ENCODE data around the gene EME1. TPM values are rescaled to one million over a fixed set of nuclear protein-coding genes. Genes with fewer than 3 reads are reported as not detected.
A peak's percentile ranks its signal among the peaks of the same experiment; 100 is the strongest.

EME1 gene
- total and polyA plus RNA-seq, 2 of the 13 experiments (the other 11 are each of a cell fraction or from before 2014, with no cell fraction given), result 20.7 to 24.6 TPM

DNA sequence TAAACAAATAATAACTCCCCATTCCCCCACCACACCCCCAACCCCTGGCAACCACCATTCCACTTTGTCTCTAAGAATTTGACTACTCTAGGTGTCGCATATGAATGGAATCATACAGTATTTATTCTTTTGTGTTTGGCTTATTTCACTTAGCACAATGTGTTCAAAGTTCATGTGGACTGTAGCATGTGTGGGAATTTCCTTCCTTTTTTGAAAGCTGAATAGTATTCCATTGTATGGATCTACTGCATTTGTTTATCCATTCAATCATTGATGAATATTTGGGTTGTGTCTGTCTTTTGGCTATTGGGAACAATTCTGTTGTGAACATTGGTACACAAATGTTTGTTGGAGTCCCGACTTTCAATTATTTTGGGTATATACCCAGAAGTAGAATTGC lies 49.7 kb downstream of the EME1 start (continued):
- no peak for TF ChIP-seq ZNF615 (CRISPR knock-in tag; IDR thresholded peaks at IDR 0.05; ENCODE audit: borderline replicate concordance)
- TF ChIP-seq TBL1XR1 (IDR thresholded peaks at IDR 0.05; ENCODE audit: borderline replicate concordance, low read length, partially characterized antibody), result no peak
- TF ChIP-seq SIX4 (CRISPR knock-in tag; IDR thresholded peaks at IDR 0.05), result no peak
- TF ChIP-seq GFI1 (CRISPR knock-in tag; IDR thresholded peaks at IDR 0.05; ENCODE audit: borderline replicate concordance), result no peak
- TF ChIP-seq, protein P1, sequence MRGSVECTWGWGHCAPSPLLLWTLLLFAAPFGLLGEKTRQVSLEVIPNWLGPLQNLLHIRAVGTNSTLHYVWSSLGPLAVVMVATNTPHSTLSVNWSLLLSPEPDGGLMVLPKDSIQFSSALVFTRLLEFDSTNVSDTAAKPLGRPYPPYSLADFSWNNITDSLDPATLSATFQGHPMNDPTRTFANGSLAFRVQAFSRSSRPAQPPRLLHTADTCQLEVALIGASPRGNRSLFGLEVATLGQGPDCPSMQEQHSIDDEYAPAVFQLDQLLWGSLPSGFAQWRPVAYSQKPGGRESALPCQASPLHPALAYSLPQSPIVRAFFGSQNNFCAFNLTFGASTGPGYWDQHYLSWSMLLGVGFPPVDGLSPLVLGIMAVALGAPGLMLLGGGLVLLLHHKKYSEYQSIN (CRISPR knock-in tag; IDR thresholded peaks at IDR 0.05; ENCODE audit: borderline replicate concordance), result no peak
- peak; percentile 45; the same call in 1 of the 2 replicates for TF ChIP-seq HMG20A (CRISPR knock-in tag; IDR thresholded peaks at IDR 0.05; ENCODE audit: borderline replicate concordance)
- TF ChIP-seq BORCS8-MEF2B (CRISPR knock-in tag; IDR thresholded peaks at IDR 0.05), result no peak
- no peak for TF ChIP-seq ZBTB8A (CRISPR knock-in tag; IDR thresholded peaks at IDR 0.05; ENCODE audit: borderline replicate concordance, low read depth)
- no peak for TF ChIP-seq ZBTB39 (CRISPR knock-in tag; IDR thresholded peaks at IDR 0.05)
- no peak for TF ChIP-seq TFDP1 (CRISPR knock-in tag; IDR thresholded peaks at IDR 0.05; ENCODE audit: borderline replicate concordance)
- no peak for TF ChIP-seq FOXP1 (IDR thresholded peaks at IDR 0.05)
- TF ChIP-seq FOXP1 (CRISPR knock-in tag; IDR thresholded peaks at IDR 0.05), result peak; percentile 78
- TF ChIP-seq, protein P2, sequence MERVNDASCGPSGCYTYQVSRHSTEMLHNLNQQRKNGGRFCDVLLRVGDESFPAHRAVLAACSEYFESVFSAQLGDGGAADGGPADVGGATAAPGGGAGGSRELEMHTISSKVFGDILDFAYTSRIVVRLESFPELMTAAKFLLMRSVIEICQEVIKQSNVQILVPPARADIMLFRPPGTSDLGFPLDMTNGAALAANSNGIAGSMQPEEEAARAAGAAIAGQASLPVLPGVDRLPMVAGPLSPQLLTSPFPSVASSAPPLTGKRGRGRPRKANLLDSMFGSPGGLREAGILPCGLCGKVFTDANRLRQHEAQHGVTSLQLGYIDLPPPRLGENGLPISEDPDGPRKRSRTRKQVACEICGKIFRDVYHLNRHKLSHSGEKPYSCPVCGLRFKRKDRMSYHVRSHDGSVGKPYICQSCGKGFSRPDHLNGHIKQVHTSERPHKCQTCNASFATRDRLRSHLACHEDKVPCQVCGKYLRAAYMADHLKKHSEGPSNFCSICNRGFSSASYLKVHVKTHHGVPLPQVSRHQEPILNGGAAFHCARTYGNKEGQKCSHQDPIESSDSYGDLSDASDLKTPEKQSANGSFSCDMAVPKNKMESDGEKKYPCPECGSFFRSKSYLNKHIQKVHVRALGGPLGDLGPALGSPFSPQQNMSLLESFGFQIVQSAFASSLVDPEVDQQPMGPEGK (CRISPR knock-in tag; IDR thresholded peaks at IDR 0.05), result no peak
- TF ChIP-seq THAP8 (CRISPR knock-in tag; IDR thresholded peaks at IDR 0.05; ENCODE audit: borderline replicate concordance), result no peak
- no peak for TF ChIP-seq MED1 (CRISPR knock-in tag; IDR thresholded peaks at IDR 0.05)
- no peak for TF ChIP-seq RFX3 (CRISPR knock-in tag; IDR thresholded peaks at IDR 0.05)
- no peak for TF ChIP-seq ZNF12 (CRISPR knock-in tag; IDR thresholded peaks at IDR 0.05)
- no peak for TF ChIP-seq NR2F1 (CRISPR knock-in tag; IDR thresholded peaks at IDR 0.05)
- TF ChIP-seq MAZ (IDR thresholded peaks at IDR 0.05; ENCODE audit: borderline replicate concordance, low read depth, low read length), result no peak
- no peak for TF ChIP-seq MAZ (CRISPR knock-in tag; IDR thresholded peaks at IDR 0.05; ENCODE audit: low read depth)
- no peak for TF ChIP-seq AKAP8 (CRISPR knock-in tag; IDR thresholded peaks at IDR 0.05)
- TF ChIP-seq SNRNP70 (IDR thresholded peaks at IDR 0.05; ENCODE audit: low read depth, low read length), result no peak
- TF ChIP-seq MYNN (CRISPR knock-in tag; IDR thresholded peaks at IDR 0.05; ENCODE audit: low read depth), result no peak
- TF ChIP-seq, protein P3, sequence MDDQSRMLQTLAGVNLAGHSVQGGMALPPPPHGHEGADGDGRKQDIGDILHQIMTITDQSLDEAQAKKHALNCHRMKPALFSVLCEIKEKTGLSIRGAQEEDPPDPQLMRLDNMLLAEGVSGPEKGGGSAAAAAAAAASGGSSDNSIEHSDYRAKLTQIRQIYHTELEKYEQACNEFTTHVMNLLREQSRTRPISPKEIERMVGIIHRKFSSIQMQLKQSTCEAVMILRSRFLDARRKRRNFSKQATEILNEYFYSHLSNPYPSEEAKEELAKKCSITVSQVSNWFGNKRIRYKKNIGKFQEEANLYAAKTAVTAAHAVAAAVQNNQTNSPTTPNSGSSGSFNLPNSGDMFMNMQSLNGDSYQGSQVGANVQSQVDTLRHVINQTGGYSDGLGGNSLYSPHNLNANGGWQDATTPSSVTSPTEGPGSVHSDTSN (CRISPR knock-in tag; IDR thresholded peaks at IDR 0.05; ENCODE audit: borderline replicate concordance), result no peak
